K562 (cell line): ENCODE measurements around the gene SLC13A3. TPM values are rescaled to one million over a fixed set of nuclear protein-coding genes. Genes with fewer than 3 reads are reported as not detected.

Source experiments
- ATAC-seq: fragments of 200-7000 bp; cut with Tn5 transposase; 3 replicates; pipeline ENCODE4 v1.9.1; 2020; ENCODE audit warnings: moderate library complexity
- BruUV-seq: library from RNA; stranded (reverse); fragments of 400-500 nt; replicated peaks from 2 replicates; lab custom pipeline; 2021; lab: Mats Ljungman, UMichigan
- CTCF ChIA-PET: fragments of 300-600 bp; formaldehyde crosslinking; extraction: SDS; loops from one replicate; lab custom pipeline; 2021; ENCODE audit warnings: low intra/inter-chr PET ratio; lab: Yijun Ruan, JAX
- POLR2A ChIA-PET: fragments of 300-600, 350-650 bp; sonication (Branson Sonifier 250); formaldehyde crosslinking; extraction: SDS; loops from one replicate; lab custom pipeline; 2021; ENCODE audit warnings: antibody characterized with exemption, inconsistent platforms; lab: Yijun Ruan, JAX
- DNase-seq, 4 experiments: peaks; one replicate each; pipeline versions ENCODE4 v3.0.0 to v3.0.0-alpha.2; 2011 to 2018; ENCODE audit warnings: low spot score in 3 of 4, mixed read lengths in 3 of 4; ENCODE audit errors: extremely low read depth in 1 of 4
- FAIRE-seq: peaks from 2 replicates; lab custom pipeline; 2011; peaks lifted over from hg19 to GRCh38; lab: Jason Lieb, UNC
- H2AFZ ChIP-seq: 2 replicates; pipeline ENCODE4 v1.6.0; 2011; ENCODE audit warnings: low read depth, low read length, control low read depth, inconsistent platforms
- H3K27ac ChIP-seq: fragments of 200-600 bp; 3 replicates; pipeline ENCODE4 v1.8.0; 2011; ENCODE audit warnings: low read depth, mild to moderate bottlenecking, control low read depth, inconsistent platforms, low read length, moderate library complexity, mixed read lengths; ENCODE audit errors: extremely low read depth
- H3K27me3 ChIP-seq, 2 experiments: fragments of 300-600 bp in 1 of 2; 2 replicates in 1 of 2; 3 replicates in 1 of 2; pipeline versions ENCODE4 v1.6.0 to v1.8.0; 2011; ENCODE audit warnings: inconsistent platforms in 2 of 2, low read length in 2 of 2, mild to moderate bottlenecking in 1 of 2, mixed read lengths in 1 of 2, moderate library complexity in 1 of 2; ENCODE audit not compliant: control insufficient read depth in 2 of 2, insufficient read depth in 2 of 2
- H3K36me3 ChIP-seq: fragments of 300-600 bp; 3 replicates; pipeline ENCODE4 v1.8.0; 2011; ENCODE audit warnings: mild to moderate bottlenecking, low read length, inconsistent platforms; ENCODE audit not compliant: control insufficient read depth, insufficient read depth
- H3K4me1 ChIP-seq, 2 experiments: fragments of 200-600 bp in 1 of 2; replicated peaks in 1 of 2; 2 replicates in 1 of 2; 3 replicates in 1 of 2; pipeline versions ENCODE4 v1.5.1 to v1.8.0; 2011; ENCODE audit warnings: inconsistent platforms in 2 of 2, low read length in 2 of 2, mild to moderate bottlenecking in 1 of 2, mixed read lengths in 1 of 2, moderate library complexity in 1 of 2; ENCODE audit not compliant: control insufficient read depth in 2 of 2, insufficient read depth in 2 of 2
- H3K4me2 ChIP-seq: 2 replicates; pipeline ENCODE4 v1.6.1; 2011; ENCODE audit warnings: low read length, control low read depth, inconsistent platforms, mixed read lengths; ENCODE audit not compliant: insufficient read depth
- H3K4me3 ChIP-seq: fragments of 200-600 bp; sonication (generic), shearing (Covaris generic); 2 replicates; pipeline ENCODE4 v1.5.1; 2016; ENCODE audit warnings: control low read depth, inconsistent platforms
- H3K79me2 ChIP-seq: fragments of 200-600 bp; 3 replicates; pipeline ENCODE4 v1.8.0; 2011; ENCODE audit warnings: low read length, inconsistent platforms; ENCODE audit not compliant: control insufficient read depth, insufficient read depth
- H3K9ac ChIP-seq, 2 experiments: 2 replicates each; pipeline versions ENCODE4 v1.6.0 to v1.6.1; 2011; ENCODE audit warnings: low read depth in 2 of 2, low read length in 2 of 2, control low read depth in 1 of 2, inconsistent platforms in 1 of 2, mild to moderate bottlenecking in 1 of 2, mixed read lengths in 1 of 2; ENCODE audit not compliant: insufficient read depth in 1 of 2
- H3K9me1 ChIP-seq: one replicate; pipeline ENCODE4 v1.6.0; 2011; ENCODE audit warnings: inconsistent platforms, mild to moderate bottlenecking, low read length, moderate library complexity; ENCODE audit not compliant: control insufficient read depth, insufficient read depth
- H3K9me3 ChIP-seq: replicated peaks from 2 replicates; pipeline ENCODE4 v1.5.1; 2011; ENCODE audit warnings: low read depth, low read length, inconsistent platforms; ENCODE audit not compliant: control insufficient read depth, insufficient read depth
- H4K20me1 ChIP-seq: replicated peaks from 2 replicates; pipeline ENCODE4 v1.6.1; 2011; ENCODE audit warnings: low read length, inconsistent platforms, mixed read lengths; ENCODE audit not compliant: control insufficient read depth, insufficient read depth
- CEBPB ChIP-seq: fragments of 450-650 bp; IDR thresholded peaks from 2 replicates; pipeline ENCODE4 v1.6.1; 2016; ENCODE audit warnings: missing genetic modification characterization, missing compliant biosample characterization
- RBM25 ChIP-seq: fragments of 200-400 bp; formaldehyde crosslinking; IDR thresholded peaks from 2 replicates; pipeline ENCODE4 v1.6.1; 2018; ENCODE audit warnings: low read length, low read depth, moderate library complexity; ENCODE audit not compliant: severe bottlenecking
- XRCC5 ChIP-seq: fragments of 200-400 bp; formaldehyde crosslinking; IDR thresholded peaks from 2 replicates; pipeline ENCODE4 v1.6.1; 2017; ENCODE audit warnings: low read depth, mild to moderate bottlenecking, low read length
- ZKSCAN1 ChIP-seq: fragments of 150-350 bp; IDR thresholded peaks from 2 replicates; pipeline ENCODE4 v1.6.1; 2016; ENCODE audit warnings: low read depth, low read length
- WGBS: fragments of 100-300 bp; shearing (Covaris generic); methylation state at CpG from one replicate; pipeline ENCODE4 v1.1.6; 2016; ENCODE audit warnings: low coverage, mixed read lengths; ENCODE audit not compliant: insufficient coverage; ENCODE audit errors: missing lambda C conversion rate; 5-methylcytosine and 5-hydroxymethylcytosine counted together
- in situ Hi-C: fragments of 300-500 bp; cut with MboI; formaldehyde crosslinking; loops from 4 replicates; pipeline ENCODE4 v1.15.0; 2018; ENCODE audit warnings: inconsistent platforms, mixed read lengths
- intact Hi-C: fragments of 100-400 bp; cut with micrococcal nuclease; formaldehyde crosslinking; loops from 2 replicates; pipeline ENCODE4 v1.14.2; 2022
- polyA plus RNA-seq, 8 experiments: library from polyadenylated mRNA; depleted of rRNA in 4 of 8; stranded (reverse) in 5 of 8; unstranded in 3 of 8; fragments of >200 nt; fragmentation: Nextera tagmentation in 2 of 8; fragmentation: Illumina TruSeq in 1 of 8; extraction: Ambion mirVana in 2 of 8; extraction: Trizol in 1 of 8; gene quantifications; 2 replicates each; pipeline versions ENCODE4 v1.2.1 to v1.2.3, GENCODE V29; 2011 to 2014; ENCODE audit warnings: inconsistent platforms in 1 of 8, missing spikeins in 1 of 8
- total RNA-seq, 7 experiments: library from RNA; depleted of rRNA in 6 of 7; stranded (reverse); fragments of >200 nt in 6 of 7; fragmentation: Illumina TruSeq in 2 of 7; extraction: Trizol in 2 of 7; gene quantifications; 2 replicates each; pipeline versions ENCODE4 v1.2.1 to v1.2.3, GENCODE V29; 2011 to 2021; ENCODE audit warnings: low replicate concordance in 1 of 7
- TF ChIP-seq, protein P1 (sequence below): fragments of 150-350 bp; IDR thresholded peaks from 2 replicates; pipeline ENCODE4 v1.6.1; 2014; ENCODE audit warnings: low read depth, mild to moderate bottlenecking, low read length, borderline replicate concordance

SLC13A3 gene
- total and polyA plus RNA-seq, 9 of the 15 experiments (the other 6 are each of a cell fraction or from before 2014, with no cell fraction given): 5.5 to 16.4 (median 8.5) TPM

DNA sequence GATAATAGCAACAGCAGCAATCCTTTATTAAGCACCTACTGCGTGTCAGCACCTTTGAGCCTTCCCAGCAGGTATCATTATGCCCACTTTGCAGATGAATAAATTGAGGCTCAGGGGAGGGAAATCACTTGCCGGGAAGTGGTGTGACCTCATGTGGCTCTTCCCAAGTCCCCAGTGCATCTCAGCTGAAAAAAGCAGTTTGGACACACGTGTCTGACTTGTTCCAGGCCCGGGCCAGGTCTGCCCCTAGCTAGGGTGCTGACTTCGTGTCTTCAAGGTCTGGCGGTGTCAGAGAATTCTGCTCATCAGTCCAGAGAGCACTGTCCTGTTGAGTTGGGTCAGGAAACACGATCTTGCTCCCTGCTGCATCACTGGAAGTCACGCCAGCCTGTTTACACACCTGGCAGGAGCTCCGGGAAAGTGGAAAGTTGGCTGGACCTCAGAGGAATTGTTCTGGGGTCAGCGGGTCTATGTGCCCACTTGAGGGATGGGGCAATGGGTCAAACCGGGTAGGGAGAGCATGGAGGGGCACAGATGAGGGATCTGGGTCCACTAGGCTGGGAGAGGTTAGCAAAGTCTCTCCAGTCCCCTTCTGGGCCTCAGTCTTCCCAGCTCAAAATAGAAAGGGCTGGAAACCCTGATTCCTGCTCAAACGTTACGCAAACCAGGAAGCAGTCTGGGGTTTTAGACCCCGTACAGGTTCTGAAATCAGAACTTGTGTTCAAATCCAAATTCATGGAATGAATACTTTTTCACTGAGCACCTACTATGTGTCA, 10.5 kb downstream of the SLC13A3 start:
- no peaks in the 10 kb centered on the region for H3K79me2 ChIP-seq
- H3K4me1 ChIP-seq: peaks cover 5 to 6% of the 10 kb centered on the region in 2 experiments; a peak in 3 of 5 replicates
- no peak overlapping the region for H3K4me3 ChIP-seq
- FAIRE-seq (no peak), DNase-seq (no peak), ATAC-seq (no peak)
- peak overlapping the region in 1 of 2 experiments; percentile 29; a peak in 1 of 4 replicates for H3K9ac ChIP-seq
- POLR2A ChIA-PET: interaction anchor here (0.6 to 1.2 kb wide), 3 partner anchors 43 to 308 kb away, joined by 3 to 6 read pairs (median 4); no protein-coding TSS in a partner anchor
- no peaks in the 10 kb centered on the region for H4K20me1 ChIP-seq
- in situ Hi-C loops: no loop called here
- intact Hi-C loops: loop anchor here (10.0 kb wide), 1 partner anchor 76 kb away; no protein-coding TSS in a partner anchor
- 66% methylated on average over 14 of the region's 14 CpGs for WGBS
- CTCF ChIA-PET: no interaction called here
- no peak overlapping the region for H3K27ac ChIP-seq
- no peaks in the 10 kb centered on the region for H3K36me3 ChIP-seq
- H3K27me3 ChIP-seq: no peaks in the 10 kb centered on the region
- TF ChIP-seq, protein P1, sequence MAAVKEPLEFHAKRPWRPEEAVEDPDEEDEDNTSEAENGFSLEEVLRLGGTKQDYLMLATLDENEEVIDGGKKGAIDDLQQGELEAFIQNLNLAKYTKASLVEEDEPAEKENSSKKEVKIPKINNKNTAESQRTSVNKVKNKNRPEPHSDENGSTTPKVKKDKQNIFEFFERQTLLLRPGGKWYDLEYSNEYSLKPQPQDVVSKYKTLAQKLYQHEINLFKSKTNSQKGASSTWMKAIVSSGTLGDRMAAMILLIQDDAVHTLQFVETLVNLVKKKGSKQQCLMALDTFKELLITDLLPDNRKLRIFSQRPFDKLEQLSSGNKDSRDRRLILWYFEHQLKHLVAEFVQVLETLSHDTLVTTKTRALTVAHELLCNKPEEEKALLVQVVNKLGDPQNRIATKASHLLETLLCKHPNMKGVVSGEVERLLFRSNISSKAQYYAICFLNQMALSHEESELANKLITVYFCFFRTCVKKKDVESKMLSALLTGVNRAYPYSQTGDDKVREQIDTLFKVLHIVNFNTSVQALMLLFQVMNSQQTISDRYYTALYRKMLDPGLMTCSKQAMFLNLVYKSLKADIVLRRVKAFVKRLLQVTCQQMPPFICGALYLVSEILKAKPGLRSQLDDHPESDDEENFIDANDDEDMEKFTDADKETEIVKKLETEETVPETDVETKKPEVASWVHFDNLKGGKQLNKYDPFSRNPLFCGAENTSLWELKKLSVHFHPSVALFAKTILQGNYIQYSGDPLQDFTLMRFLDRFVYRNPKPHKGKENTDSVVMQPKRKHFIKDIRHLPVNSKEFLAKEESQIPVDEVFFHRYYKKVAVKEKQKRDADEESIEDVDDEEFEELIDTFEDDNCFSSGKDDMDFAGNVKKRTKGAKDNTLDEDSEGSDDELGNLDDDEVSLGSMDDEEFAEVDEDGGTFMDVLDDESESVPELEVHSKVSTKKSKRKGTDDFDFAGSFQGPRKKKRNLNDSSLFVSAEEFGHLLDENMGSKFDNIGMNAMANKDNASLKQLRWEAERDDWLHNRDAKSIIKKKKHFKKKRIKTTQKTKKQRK: no peak
- TF ChIP-seq CEBPB (tag) (0 out of 2 replicates have a peak, but pooled peaks have one; percentile 19), RBM25 (peak; percentile 28), ZKSCAN1 (peak; percentile 72), XRCC5 (no peak)
- no peak overlapping the region for H3K4me2 ChIP-seq
- H3K9me1 ChIP-seq: no peaks in the 10 kb centered on the region
- H3K9me3 ChIP-seq: no peaks in the 10 kb centered on the region
- H2AFZ ChIP-seq: no peak overlapping the region
- BruUV-seq: no TSS peak
